Heart left ventricle (tissue), 13 donors: ENCODE measurements around the gene PDGFD.

ENCODE experiments used
- CTCF ChIP-seq, 12 donors: fragments of 200-600 bp; sonication (generic) in 4 of 12; IDR thresholded peaks; one replicate each; pipeline versions ENCODE4 v1.5.0 to v1.8.0; 2018 to 2022; ENCODE audit warnings: antibody characterized with exemption in 12 of 12, mild to moderate bottlenecking in 5 of 12
- POLR2A ChIP-seq, 2 donors: fragments of 450-650 bp; IDR thresholded peaks; one replicate each; pipeline ENCODE4 v1.6.1; 2017; ENCODE audit warnings: antibody characterized with exemption in 2 of 2, mild to moderate bottlenecking in 2 of 2, moderate library complexity in 2 of 2
- donor health status: ischemic (EF 13 %, LVEDD 7.1; RV severe dilation, severe dysfunction).
- donor health status: DM: no; HTN: yes; CAD: no.
- donor health status: DM: no; HTN: no; CAD: no.
- donor health status: ischemic (EF 25% LVEDD 6.9; RV normal size, moderate dysfunction).
- donor health status: ischemic (EF 25% LVEDD 5.7; RV mildly dilated, moderate dysfunction).
- donor health status: ischemic (EF 35%, LVEDD 5.7; RV mildly dilated, moderate dysfunction).
- donor health status: nonischemic (EF 11% LVEDD 7.7; RV severe dilation, severe dysfunction).
- donor health status: DM: yes; HTN: yes; CAD: no.
- donor health status: PGD.
- donor health status: ischemic (EF 29% LVEDD 5.4; RV normal size, mild dysfunction).
- donor health status: nonischemic (EF 23%, LVEDD 6.1; RV moderate dilation, normal function).

GRCh38 chr11:104073950-104074705 is 89.8 kb downstream of the PDGFD start:
- TF ChIP-seq POLR2A (IDR thresholded peaks at IDR 0.05): no peak
- TF ChIP-seq CTCF (IDR thresholded peaks at IDR 0.05): no peak
